K562 (cell line): ENCODE data around the gene GCGR.

Experiments
- FOSL1 ChIP-seq: fragments of 200-800 bp; sonication (Bioruptor generic); conservative IDR thresholded peaks from 2 replicates; pipeline ENCODE4 v1.6.1; 2016; ENCODE audit warnings: missing genetic modification characterization, missing compliant biosample characterization
- NRF1 ChIP-seq, 2 experiments: fragments of 450-650 bp; IDR thresholded peaks in 1 of 2; conservative IDR thresholded peaks in 1 of 2; 2 replicates each; pipeline ENCODE4 v1.6.1; 2014; ENCODE audit warnings: mild to moderate bottlenecking in 2 of 2
- TF ChIP-seq, protein P1 (sequence below), 3 experiments: IDR thresholded peaks in 2 of 3; conservative IDR thresholded peaks in 1 of 3; 2 replicates each; pipeline ENCODE4 v1.5.1; 2011 to 2012; ENCODE audit warnings: low read length in 3 of 3, mild to moderate bottlenecking in 3 of 3, control low read depth in 2 of 3, improper control_type of control experiment in 1 of 3, inconsistent platforms in 1 of 3, low read depth in 1 of 3, mixed read lengths in 1 of 3, moderate library complexity in 1 of 3; ENCODE audit not compliant: insufficient read depth in 2 of 3

DNA sequence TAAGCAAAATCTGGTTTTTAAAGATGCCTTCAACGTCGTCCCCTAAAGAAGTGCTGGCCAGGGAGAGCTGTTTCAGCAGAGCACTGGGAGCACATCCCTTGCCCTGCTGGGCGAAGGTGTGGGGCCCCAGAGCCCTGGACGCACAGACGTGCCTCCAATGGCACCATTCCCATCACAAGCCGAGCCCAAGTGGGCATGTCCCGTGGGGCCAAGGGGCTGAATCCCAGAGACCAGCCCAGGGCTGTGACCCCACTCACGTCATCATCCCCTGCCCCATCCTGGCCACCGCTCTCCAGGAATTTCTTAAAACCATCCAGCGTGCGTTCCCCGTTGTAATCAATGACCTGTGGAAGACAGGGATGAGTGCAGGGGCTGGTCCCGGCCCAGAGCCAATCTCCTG lies 40.9 kb downstream of the GCGR start:
- TF ChIP-seq NRF1 (conservative IDR thresholded peaks at IDR 0.05 in 1 of 2, IDR thresholded peaks at IDR 0.05 in 1 of 2) (no peak), FOSL1 (tag) (no peak)
- TF ChIP-seq, protein P1, sequence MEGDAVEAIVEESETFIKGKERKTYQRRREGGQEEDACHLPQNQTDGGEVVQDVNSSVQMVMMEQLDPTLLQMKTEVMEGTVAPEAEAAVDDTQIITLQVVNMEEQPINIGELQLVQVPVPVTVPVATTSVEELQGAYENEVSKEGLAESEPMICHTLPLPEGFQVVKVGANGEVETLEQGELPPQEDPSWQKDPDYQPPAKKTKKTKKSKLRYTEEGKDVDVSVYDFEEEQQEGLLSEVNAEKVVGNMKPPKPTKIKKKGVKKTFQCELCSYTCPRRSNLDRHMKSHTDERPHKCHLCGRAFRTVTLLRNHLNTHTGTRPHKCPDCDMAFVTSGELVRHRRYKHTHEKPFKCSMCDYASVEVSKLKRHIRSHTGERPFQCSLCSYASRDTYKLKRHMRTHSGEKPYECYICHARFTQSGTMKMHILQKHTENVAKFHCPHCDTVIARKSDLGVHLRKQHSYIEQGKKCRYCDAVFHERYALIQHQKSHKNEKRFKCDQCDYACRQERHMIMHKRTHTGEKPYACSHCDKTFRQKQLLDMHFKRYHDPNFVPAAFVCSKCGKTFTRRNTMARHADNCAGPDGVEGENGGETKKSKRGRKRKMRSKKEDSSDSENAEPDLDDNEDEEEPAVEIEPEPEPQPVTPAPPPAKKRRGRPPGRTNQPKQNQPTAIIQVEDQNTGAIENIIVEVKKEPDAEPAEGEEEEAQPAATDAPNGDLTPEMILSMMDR (IDR thresholded peaks at IDR 0.05 in 2 of 3, conservative IDR thresholded peaks at IDR 0.05 in 1 of 3; ENCODE audit: insufficient read depth in 2 of 3, low read depth in 1 of 3, low read length in 3 of 3), result no peak
